HG03457 (cell line): ENCODE results near the gene CRELD2.

ENCODE experiments used
- ATAC-seq: cut with Tn5 transposase; IDR thresholded peaks from one replicate; pipeline ENCODE4 v1.9.1; 2021; ENCODE audit warnings: moderate number of reproducible peaks; ENCODE audit not compliant: unreplicated experiment

Gene CRELD2

DNA sequence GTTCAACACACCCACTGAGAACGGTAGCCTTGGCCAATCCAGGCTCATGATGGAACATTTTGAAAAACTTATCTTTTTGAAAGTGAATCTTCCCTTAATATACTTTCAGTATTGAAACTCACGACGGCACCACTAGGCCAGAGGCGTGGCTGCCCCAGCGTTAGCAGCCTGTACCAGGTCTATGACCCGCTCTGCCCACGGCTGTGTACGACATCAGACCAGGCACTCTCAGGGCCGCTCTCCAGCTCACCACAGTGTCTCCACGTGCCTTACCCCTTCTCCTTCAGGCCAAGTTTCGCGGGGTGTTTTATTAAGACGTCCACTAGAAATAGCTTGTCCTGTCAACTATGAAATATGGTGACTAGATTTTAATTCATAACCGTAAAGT lies 31.4 kb upstream of the CRELD2 start:
- ATAC-seq: no peak

- no peak for ATAC-seq
These were observed 30.7 kb upstream of the CRELD2 start for GRCh38 chr22:49887702-49888101.

GRCh38 chr22:49889071-49889470 lies 29.4 kb upstream of the CRELD2 start:
- ATAC-seq: no peak

DNA sequence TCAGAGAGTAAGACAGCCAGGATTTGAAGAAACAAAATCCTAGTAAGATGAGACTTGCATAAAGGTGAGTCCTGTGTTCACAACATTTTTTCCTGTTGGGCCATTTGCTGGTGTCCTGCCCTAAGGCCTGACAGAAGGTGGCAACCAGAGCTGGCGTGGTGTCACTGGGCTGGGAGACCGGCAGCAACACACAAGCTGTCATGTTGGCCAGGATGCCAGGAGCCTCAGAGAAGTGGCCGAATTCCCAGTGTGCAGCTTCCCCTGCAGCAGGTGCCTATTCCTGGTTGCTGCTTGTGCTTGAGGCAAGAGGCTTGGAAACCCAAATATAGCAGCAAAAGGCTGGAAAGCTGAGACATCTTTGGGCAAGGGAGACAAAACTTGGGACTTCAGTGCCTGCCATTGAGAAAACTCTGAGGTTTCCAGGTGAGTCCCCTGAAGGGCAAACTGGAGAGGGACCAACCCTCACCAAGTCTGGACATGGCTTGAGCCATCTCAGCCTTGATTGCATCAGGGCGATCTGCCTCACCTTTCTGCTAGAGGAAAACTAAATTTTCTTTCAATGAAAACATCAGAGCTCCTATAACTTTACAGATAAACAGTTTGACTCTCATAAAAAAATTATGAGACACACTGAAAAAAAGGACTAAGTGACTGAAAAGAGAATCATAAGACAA lies 26.1 kb upstream of the CRELD2 start:
- ATAC-seq: no peak

GRCh38 chr22:49893025-49893424 lies 25.4 kb upstream of the CRELD2 start:
- no peak for ATAC-seq

DNA sequence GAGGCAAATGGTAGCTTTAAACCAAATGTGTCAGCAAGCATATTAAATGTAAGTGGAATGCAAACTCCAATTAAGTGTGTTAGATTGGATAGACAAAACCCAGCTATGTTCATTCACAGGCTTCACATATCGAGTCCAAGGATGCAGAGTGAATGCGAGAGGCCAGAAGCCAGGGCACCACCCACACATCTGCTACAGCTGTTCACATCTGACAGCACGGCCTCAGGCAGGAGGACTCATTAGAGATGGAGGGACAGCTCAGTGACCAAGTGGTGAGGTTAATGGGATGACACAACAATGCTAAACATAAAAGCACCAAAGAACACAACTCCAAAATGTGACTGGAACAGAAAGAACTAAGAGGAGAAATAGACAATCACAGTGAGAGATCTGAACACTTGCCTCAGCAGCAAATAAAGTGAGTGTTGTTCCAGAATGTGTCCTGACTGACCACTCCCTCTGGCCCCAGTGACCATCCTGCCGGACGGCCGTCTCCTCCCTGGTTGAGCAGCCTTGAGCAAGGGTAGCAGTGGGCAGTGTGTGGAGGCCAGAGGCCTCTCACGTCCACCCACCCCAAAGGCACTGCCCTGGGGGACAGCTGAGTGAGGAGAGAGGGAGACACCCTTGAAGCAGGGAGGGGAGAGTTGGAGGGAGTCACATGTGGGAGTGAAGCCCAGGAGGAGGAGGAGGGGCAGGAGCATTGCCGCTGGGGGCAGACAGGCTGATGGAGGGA lies 23.9 kb upstream of the CRELD2 start:
- no peak for ATAC-seq

- no peak for ATAC-seq
These were observed 22.2 kb upstream of the CRELD2 start for GRCh38 chr22:49896201-49896600.

DNA sequence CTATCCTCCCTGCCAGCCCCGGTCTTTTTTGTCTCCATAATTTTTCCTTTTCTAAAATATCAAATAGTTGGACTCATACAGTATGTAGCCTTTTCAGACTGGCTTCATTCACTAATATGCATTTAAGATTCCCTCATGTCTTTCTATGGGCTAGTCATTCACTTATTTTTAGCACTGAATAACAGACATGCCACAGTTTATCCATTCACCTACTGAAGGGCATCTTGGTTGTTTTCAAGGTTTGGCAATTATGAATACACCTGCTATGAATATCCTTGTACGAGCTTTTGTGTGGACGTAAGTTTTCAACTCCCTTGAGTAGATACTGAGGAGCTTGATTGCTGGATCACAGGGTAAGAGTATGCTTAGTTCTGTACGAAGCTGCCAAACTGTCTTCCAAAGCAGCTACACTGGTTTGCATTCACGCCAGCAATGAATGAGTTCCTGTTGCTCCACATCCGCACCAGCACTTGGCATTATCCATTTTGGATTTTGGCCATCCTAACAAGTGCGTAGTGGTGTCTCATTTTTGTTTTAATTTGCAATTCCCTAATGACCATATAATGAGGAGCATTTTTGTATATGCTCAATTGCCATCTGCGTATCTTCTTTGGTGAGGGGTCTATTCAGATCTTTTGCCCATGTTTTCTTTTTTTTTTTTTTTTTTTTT lies 21.3 kb upstream of the CRELD2 start:
- no peak for ATAC-seq

DNA sequence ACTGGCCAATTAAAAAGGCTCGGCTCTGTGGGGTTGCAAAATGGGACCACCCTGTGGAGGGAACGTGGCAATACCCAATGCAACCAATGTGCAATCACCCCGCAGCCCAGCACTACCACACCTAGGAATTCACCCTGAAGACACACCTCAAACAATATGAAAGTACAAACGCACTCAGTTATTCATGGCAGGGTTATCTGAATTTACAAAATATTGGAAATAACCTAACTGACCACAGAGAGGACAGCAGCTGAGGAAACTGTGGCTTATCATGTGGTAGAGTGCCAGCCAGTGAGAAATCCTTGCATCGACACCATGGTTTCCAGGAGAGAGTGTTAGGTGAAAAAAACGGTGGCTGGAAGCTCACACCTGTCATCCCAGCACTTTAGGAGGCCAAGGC lies 18.9 kb upstream of the CRELD2 start:
- no peak for ATAC-seq

GRCh38 chr22:49900441-49901230 lies 17.8 kb upstream of the CRELD2 start:
- ATAC-seq: no peak

DNA sequence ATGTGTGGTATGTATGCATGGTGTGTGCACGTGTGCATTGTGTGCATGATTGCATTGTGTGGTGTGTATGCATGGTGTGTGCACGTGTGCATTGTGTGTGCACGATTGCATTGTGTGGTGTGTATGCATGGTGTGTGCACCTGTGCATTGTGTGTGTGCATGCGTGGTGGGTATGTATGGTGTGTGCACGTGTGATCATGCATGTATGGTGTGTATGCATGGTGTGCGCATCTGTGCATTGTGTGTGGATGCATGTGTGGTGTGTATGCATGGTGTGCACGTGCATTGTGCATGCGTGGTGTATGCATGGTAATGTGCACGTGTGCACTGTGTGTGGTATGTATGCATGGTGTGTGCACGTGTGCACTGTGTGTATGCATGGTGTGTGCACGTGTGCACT lies 17.0 kb upstream of the CRELD2 start:
- no peak for ATAC-seq

- no peak for ATAC-seq
These were observed 15.0 kb upstream of the CRELD2 start for GRCh38 chr22:49903322-49904039.

DNA sequence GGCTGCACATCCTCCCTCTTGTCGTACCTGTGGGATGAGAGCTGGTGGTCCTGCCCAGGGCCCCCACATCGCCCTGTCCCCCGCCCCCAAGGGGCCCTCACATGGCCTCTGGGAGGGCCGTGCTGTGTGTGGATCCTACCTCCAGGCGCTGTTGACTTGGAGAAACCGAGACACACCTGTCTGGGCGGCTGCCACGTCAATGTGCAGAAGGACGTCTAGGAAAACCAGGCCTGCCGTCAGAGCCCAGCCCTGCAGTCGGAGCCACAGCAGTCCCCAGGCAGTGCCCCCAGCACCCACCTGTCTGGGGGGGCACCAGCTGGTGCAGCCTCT lies 14.4 kb upstream of the CRELD2 start:
- no peak for ATAC-seq

- no peak for ATAC-seq
These were observed 13.0 kb upstream of the CRELD2 start for GRCh38 chr22:49905465-49905864.

GRCh38 chr22:49906071-49906798 lies 12.2 kb upstream of the CRELD2 start:
- no peak for ATAC-seq

DNA sequence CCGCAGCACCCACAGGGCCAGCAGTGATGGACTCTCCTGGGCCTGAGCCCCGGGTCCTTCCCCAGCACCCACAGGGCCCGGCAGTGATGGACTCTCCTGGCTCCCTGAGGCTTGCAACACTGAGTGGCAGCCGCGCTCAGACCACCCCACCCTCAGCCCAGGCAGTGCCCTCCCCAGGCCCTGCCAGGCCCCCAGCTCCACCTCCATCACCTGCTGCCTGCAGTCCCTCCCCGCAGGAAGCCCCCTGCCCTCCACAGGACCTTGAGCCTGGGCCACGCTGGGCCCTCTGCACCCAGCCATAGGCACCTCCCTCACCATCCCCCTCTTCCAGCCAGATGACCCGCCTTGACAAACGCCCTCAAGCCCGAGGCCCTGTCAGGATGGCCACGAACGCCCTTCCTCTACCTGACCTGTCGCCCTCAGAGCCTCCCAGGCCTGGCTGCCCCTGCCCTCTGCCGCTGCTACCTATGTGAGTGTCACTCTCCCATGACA lies 11.6 kb upstream of the CRELD2 start:
- no peak for ATAC-seq

- no peak for ATAC-seq
These were observed 10.6 kb upstream of the CRELD2 start for GRCh38 chr22:49907807-49908206.

DNA sequence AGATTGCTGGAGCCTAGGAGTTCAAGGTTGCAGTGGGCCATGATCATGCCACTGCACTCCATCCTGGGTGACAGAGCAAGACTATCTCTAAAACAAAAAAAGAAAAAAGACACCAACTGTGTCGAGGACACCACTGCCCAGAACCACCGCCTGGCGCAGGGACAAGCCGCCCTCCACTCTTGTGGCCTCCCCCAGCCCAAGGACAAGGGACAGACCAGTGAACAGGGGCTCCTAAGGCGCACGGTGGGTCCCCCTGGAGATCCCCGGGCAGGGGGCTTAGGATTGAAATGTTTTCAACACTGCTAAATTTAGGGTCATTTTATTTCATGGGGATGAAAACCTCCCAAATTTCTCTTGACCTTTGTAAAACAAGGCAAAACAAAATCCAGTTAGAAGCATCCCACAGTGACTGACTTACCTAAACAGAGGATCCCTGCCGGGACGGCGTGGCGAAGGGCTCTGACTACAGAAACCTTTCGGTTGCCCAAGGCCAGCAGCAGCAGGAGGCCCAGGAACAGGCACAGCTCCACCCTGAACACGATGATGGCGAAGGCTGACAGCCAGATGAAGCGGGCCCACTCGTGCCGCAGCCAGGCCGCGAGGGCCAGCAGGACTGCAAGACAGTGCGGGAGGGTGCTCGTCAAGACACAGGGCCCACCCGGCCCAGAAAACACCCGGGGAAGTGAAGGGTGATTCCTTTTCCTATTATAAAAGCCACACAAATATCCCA lies 8.8 kb upstream of the CRELD2 start:
- no peak for ATAC-seq
